GM18870 (cell line): ENCODE results near the gene MESP2.

Experiments used
- ATAC-seq: cut with Tn5 transposase; IDR thresholded peaks from one replicate; pipeline ENCODE4 v1.9.1; 2021; ENCODE audit warnings: moderate library complexity; ENCODE audit not compliant: unreplicated experiment

The MESP2 gene

GRCh38 chr15:89776274-89777072 lies at the start of gene MESP2:
TSS of gene MESP2 (plus strand) at chr15:89776332. CDS start at chr15:89776358, 26 bp downstream.
- ATAC-seq = no peak

- no peak for ATAC-seq
Measured at GRCh38 chr15:89728254-89728653, 47.9 kb upstream of the MESP2 start.

GRCh38 chr15:89731275-89731674 lies 44.9 kb upstream of the MESP2 start:
- no peak for ATAC-seq

- ATAC-seq = no peak
Measured at GRCh38 chr15:89732451-89733172, 43.5 kb upstream of the MESP2 start.

- no peak for ATAC-seq
Measured at GRCh38 chr15:89735773-89736172, 40.4 kb upstream of the MESP2 start.

GRCh38 chr15:89740137-89740536 lies 36.0 kb upstream of the MESP2 start:
- ATAC-seq = peak; percentile 79

GRCh38 chr15:89743011-89743410 lies 33.1 kb upstream of the MESP2 start:
- no peak for ATAC-seq

GRCh38 chr15:89743594-89743993 lies 32.5 kb upstream of the MESP2 start:
- ATAC-seq = no peak

GRCh38 chr15:89745131-89745530 lies 31.0 kb upstream of the MESP2 start:
- no peak for ATAC-seq

GRCh38 chr15:89745768-89746167 lies 30.4 kb upstream of the MESP2 start:
- ATAC-seq = no peak

GRCh38 chr15:89746386-89746780 lies 29.7 kb upstream of the MESP2 start:
- ATAC-seq = no peak

- ATAC-seq = no peak
Measured at GRCh38 chr15:89747708-89748682, 28.1 kb upstream of the MESP2 start.

GRCh38 chr15:89749054-89749453 lies 27.1 kb upstream of the MESP2 start:
- no peak for ATAC-seq

- no peak for ATAC-seq
Measured at GRCh38 chr15:89749526-89749925, 26.6 kb upstream of the MESP2 start.

GRCh38 chr15:89749951-89750559 lies 26.1 kb upstream of the MESP2 start:
- no peak for ATAC-seq

- peak; percentile 88 for ATAC-seq
Measured at GRCh38 chr15:89750560-89751542, 25.3 kb upstream of the MESP2 start, which contains the start of gene MESP1. TSS of gene MESP1 (minus strand) at chr15:89751249. CDS start at chr15:89751231, 18 bp downstream.

- ATAC-seq = no peak
Measured at GRCh38 chr15:89751748-89752147, 24.4 kb upstream of the MESP2 start.

- ATAC-seq = no peak
Measured at GRCh38 chr15:89753855-89754254, 22.3 kb upstream of the MESP2 start.
